ENCODE results near the gene SLC34A1. TPM values are rescaled to one million over a fixed set of nuclear protein-coding genes. Genes with fewer than 3 reads are reported as not detected.
"Not testable (repeated sequence)": the region's sequence is repeated elsewhere in the genome, so short reads cannot be mapped to it uniquely, and the experiment has no call there.

SLC34A1 gene
- total RNA-seq, 1 experiment from 2014 or later, result not detected

- intact Hi-C loops (cut with micrococcal nuclease; ENCODE audit: unreplicated experiment), result no loop called here
Measured at GRCh38 chr5:177373806-177374205, 10.4 kb upstream of the SLC34A1 start.

DNA sequence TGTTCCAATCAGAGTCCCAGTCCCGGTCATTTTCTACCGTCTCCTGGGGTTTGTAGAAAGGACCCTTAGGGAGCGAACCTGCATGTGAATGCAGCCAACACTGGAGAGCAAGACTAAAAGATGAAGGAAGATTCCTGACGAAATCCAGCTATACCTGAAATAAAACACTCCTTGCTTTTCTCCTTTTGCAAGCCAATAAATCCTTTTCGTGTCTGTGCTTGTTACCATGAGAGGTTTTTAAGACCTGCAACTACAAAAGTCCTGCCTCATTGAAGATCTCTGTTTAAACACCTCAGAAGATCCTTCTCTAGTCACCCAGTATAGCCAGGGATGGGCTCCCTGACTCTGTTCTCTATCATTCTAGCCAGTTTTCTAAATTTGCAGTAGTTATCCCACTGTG is 10.0 kb upstream of the SLC34A1 start:
- H3K4me3 Mint-ChIP-seq (ENCODE audit: unreplicated experiment), result no peak overlapping the region
- DNase-seq, result no peak
- no TSS peak for BruUV-seq (replicated peaks)
- H3K36me3 Mint-ChIP-seq (ENCODE audit: insufficient read depth, unreplicated experiment), result peaks cover 5% of the 10 kb centered on the region
- ChIA-PET POLR2A (no interaction called here), CTCF (no interaction called here)
- Histone ChIP-seq H3K36me3 (ENCODE audit: control insufficient read depth, insufficient read depth, low read length) (no peaks in the 10 kb centered on the region; the same call in 1 of the 2 replicates), H3K4me1 (peaks cover 41% of the 10 kb centered on the region), H3K9me3 (no peaks in the 10 kb centered on the region), H3K27me3 (replicated peaks; ENCODE audit: control insufficient read depth, insufficient read depth, low read length) (no peaks in the 10 kb centered on the region), H3K4me3 (ENCODE audit: low read depth, low read length) (no peak overlapping the region)
- H3K4me1 Mint-ChIP-seq (ENCODE audit: low read depth, unreplicated experiment), result peaks cover 14% of the 10 kb centered on the region
- TF ChIP-seq CTCF (IDR thresholded peaks at IDR 0.05; ENCODE audit: insufficient read depth in 1 of 2, low read depth in 1 of 2, low read length in 1 of 2, severe bottlenecking in 1 of 2, unreplicated experiment in 1 of 2), result no peak
- no peak overlapping the region for H3K27ac Mint-ChIP-seq (ENCODE audit: unreplicated experiment)
- intact Hi-C loops (cut with micrococcal nuclease; ENCODE audit: unreplicated experiment), result no loop called here
- H3K27me3 Mint-ChIP-seq (ENCODE audit: insufficient read depth, unreplicated experiment), result no peaks in the 10 kb centered on the region
- H3K9me3 Mint-ChIP-seq (ENCODE audit: unreplicated experiment), result no peaks in the 10 kb centered on the region

More at GRCh38 chr5:177373806-177374205, 10.4 kb upstream of the SLC34A1 start:
- no peak for DNase-seq
- no peaks in the 10 kb centered on the region for H3K9me3 ChIP-seq
- no peaks in the 10 kb centered on the region for H3K27me3 Mint-ChIP-seq (ENCODE audit: insufficient read depth, unreplicated experiment)
- peaks cover 5% of the 10 kb centered on the region for H3K36me3 Mint-ChIP-seq (ENCODE audit: insufficient read depth, unreplicated experiment)
- peaks cover 37% of the 10 kb centered on the region for H3K4me1 ChIP-seq
- no peaks in the 10 kb centered on the region; the same call in 1 of the 2 replicates for H3K36me3 ChIP-seq (ENCODE audit: control insufficient read depth, insufficient read depth, low read length)
- CTCF ChIA-PET, result no interaction called here
- H3K9me3 Mint-ChIP-seq (ENCODE audit: unreplicated experiment), result no peaks in the 10 kb centered on the region
- H3K27me3 ChIP-seq (replicated peaks; ENCODE audit: control insufficient read depth, insufficient read depth, low read length), result no peaks in the 10 kb centered on the region
- peaks cover 14% of the 10 kb centered on the region for H3K4me1 Mint-ChIP-seq (ENCODE audit: low read depth, unreplicated experiment)
- POLR2A ChIA-PET, result no interaction called here
- H3K27ac Mint-ChIP-seq (ENCODE audit: unreplicated experiment), result no peak overlapping the region
- no peak overlapping the region for H3K4me3 ChIP-seq (ENCODE audit: low read depth, low read length)
- no TSS peak for BruUV-seq (replicated peaks)
- TF ChIP-seq CTCF (IDR thresholded peaks at IDR 0.05; ENCODE audit: insufficient read depth in 1 of 2, low read depth in 1 of 2, low read length in 1 of 2, severe bottlenecking in 1 of 2, unreplicated experiment in 1 of 2), result no peak
- H3K4me3 Mint-ChIP-seq (ENCODE audit: unreplicated experiment), result no peak overlapping the region

DNA sequence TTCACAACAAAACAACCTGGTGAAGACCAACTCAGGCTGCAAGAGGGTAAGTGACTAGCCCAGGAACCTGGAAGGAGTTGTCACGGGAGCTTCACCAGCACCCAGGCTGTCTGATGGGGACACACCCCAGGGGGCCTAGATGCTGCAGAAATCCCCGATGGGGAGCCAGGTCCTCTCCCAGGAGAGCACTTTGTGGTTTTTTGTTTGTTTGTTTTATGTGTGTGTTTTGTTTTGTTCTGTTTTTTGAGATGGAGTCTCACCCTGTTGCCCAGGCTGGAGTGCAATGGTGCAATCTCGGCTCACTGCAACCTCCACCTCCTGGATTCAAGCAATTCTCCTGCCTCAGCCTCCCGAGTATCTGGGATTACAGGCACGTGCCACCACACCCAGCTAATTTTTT is 8.7 kb upstream of the SLC34A1 start:
- POLR2A ChIA-PET; H3K27me3 Mint-ChIP-seq (ENCODE audit: insufficient read depth, unreplicated experiment); H3K4me3 Mint-ChIP-seq (ENCODE audit: unreplicated experiment); BruUV-seq (replicated peaks); DNase-seq; H3K36me3 Mint-ChIP-seq (ENCODE audit: insufficient read depth, unreplicated experiment); H3K9me3 ChIP-seq; H3K36me3 ChIP-seq (ENCODE audit: control insufficient read depth, insufficient read depth, low read length); intact Hi-C loops (cut with micrococcal nuclease; ENCODE audit: unreplicated experiment); H3K4me3 ChIP-seq (ENCODE audit: low read depth, low read length); H3K27me3 ChIP-seq (replicated peaks; ENCODE audit: control insufficient read depth, insufficient read depth, low read length); H3K9me3 Mint-ChIP-seq (ENCODE audit: unreplicated experiment); H3K27ac Mint-ChIP-seq (ENCODE audit: unreplicated experiment): not testable (repeated sequence)
- CTCF ChIA-PET, result interaction anchor here (1.0 kb wide), 1 partner anchor 15 kb away, joined by 3 read pairs; no protein-coding TSS in a partner anchor
- peaks cover 43% of the 10 kb centered on the region for H3K4me1 ChIP-seq
- H3K4me1 Mint-ChIP-seq (ENCODE audit: low read depth, unreplicated experiment), result peaks cover 23% of the 10 kb centered on the region

- DNase-seq, result no peak
- Mint-ChIP-seq H3K4me1 (ENCODE audit: low read depth, unreplicated experiment) (peaks cover 25% of the 10 kb centered on the region), H3K36me3 (ENCODE audit: insufficient read depth, unreplicated experiment) (peaks cover 5% of the 10 kb centered on the region), H3K4me3 (ENCODE audit: unreplicated experiment) (no peak overlapping the region), H3K27ac (ENCODE audit: unreplicated experiment) (no peak overlapping the region), H3K9me3 (ENCODE audit: unreplicated experiment) (no peaks in the 10 kb centered on the region), H3K27me3 (ENCODE audit: insufficient read depth, unreplicated experiment) (no peaks in the 10 kb centered on the region)
- Histone ChIP-seq H3K4me3 (ENCODE audit: low read depth, low read length) (no peak overlapping the region), H3K27me3 (replicated peaks; ENCODE audit: control insufficient read depth, insufficient read depth, low read length) (no peaks in the 10 kb centered on the region), H3K9me3 (no peaks in the 10 kb centered on the region), H3K36me3 (ENCODE audit: control insufficient read depth, insufficient read depth, low read length) (no peaks in the 10 kb centered on the region; the same call in 1 of the 2 replicates), H3K4me1 (peaks cover 46% of the 10 kb centered on the region)
- no TSS peak for BruUV-seq (replicated peaks)
- POLR2A ChIA-PET, result no interaction called here
- no peak for TF ChIP-seq CTCF (IDR thresholded peaks at IDR 0.05; ENCODE audit: insufficient read depth in 1 of 2, low read depth in 1 of 2, low read length in 1 of 2, severe bottlenecking in 1 of 2, unreplicated experiment in 1 of 2)
- intact Hi-C loops (cut with micrococcal nuclease; ENCODE audit: unreplicated experiment), result no loop called here
- CTCF ChIA-PET, result no interaction called here
Measured at GRCh38 chr5:177376107-177376506, 8.1 kb upstream of the SLC34A1 start.
